ENCODE data around the gene POLR1A. TPM values are rescaled to one million over a fixed set of nuclear protein-coding genes. Genes with fewer than 3 reads are reported as not detected.

POLR1A gene
- total RNA-seq, 1 experiment from 2014 or later, result 62.7 TPM

GRCh38 chr2:85974390-85974789 lies 131.3 kb downstream of the POLR1A start:
- Histone ChIP-seq H3K4ac (ENCODE audit: low read depth, low read length) (no peak overlapping the region), H3K56ac (ENCODE audit: insufficient read length, low read depth, low read length) (no peak overlapping the region), H2BK12ac (ENCODE audit: insufficient read length, low read depth, low read length) (no peak overlapping the region), H2BK120ac (ENCODE audit: low read depth, low read length, poor library complexity, severe bottlenecking) (no peak overlapping the region), H2AFZ (ENCODE audit: low read length) (no peak overlapping the region), H2AK5ac (ENCODE audit: insufficient read length, low read length) (no peak overlapping the region), H2BK5ac (ENCODE audit: insufficient read length, low read length) (no peak overlapping the region), H3K23ac (ENCODE audit: insufficient read length, low read depth, low read length) (no peak overlapping the region), H3K18ac (ENCODE audit: insufficient read length, low read depth, low read length) (no peak overlapping the region), H3K79me2 (ENCODE audit: insufficient read depth, low read length) (no peaks in the 10 kb centered on the region), H2BK15ac (ENCODE audit: low read depth, low read length) (no peak overlapping the region), H4K91ac (ENCODE audit: insufficient read length, low read depth, low read length) (no peak overlapping the region), H3K14ac (ENCODE audit: insufficient read depth, low read length) (no peak overlapping the region), H4K20me1 (ENCODE audit: control insufficient read depth, insufficient read depth, insufficient read length) (no peaks in the 10 kb centered on the region), H3K9me3 (ENCODE audit: control insufficient read depth, low read depth, low read length) (no peaks in the 10 kb centered on the region), H3T11ph (ENCODE audit: low read length) (no peak overlapping the region), H3K27me3 (ENCODE audit: insufficient read depth, low read length) (no peaks in the 10 kb centered on the region), H4K5ac (ENCODE audit: insufficient read length, low read depth, low read length) (no peak overlapping the region), H4K8ac (replicated peaks; ENCODE audit: insufficient read length, low read depth, low read length) (no peak overlapping the region), H3K27ac (ENCODE audit: insufficient read length, low read depth, low read length) (no peak overlapping the region), H3K79me1 (ENCODE audit: insufficient read depth, low read depth, low read length, poor library complexity, severe bottlenecking) (no peaks in the 10 kb centered on the region), H3K4me2 (ENCODE audit: insufficient read depth, insufficient read length, low read length) (no peak overlapping the region), H3K23me2 (ENCODE audit: insufficient read length, low read depth, low read length, poor library complexity, severe bottlenecking) (no peaks in the 10 kb centered on the region), H3K9ac (ENCODE audit: extremely low read depth, insufficient read length, low read length) (no peak overlapping the region), H2BK20ac (ENCODE audit: low read depth, low read length, poor library complexity, severe bottlenecking) (no peak overlapping the region), H3K4me1 (ENCODE audit: insufficient read depth, low read length) (no peaks in the 10 kb centered on the region)
- Mint-ChIP-seq H3K27ac (no peak overlapping the region; a peak in 1 of 7 replicates), H3K27me3 (ENCODE audit: low read depth) (peaks cover 18% of the 10 kb centered on the region), H3K36me3 (ENCODE audit: insufficient read depth in 1 of 3, low read depth in 3 of 3) (peaks cover 0 to 5% (median 2%) of the 10 kb centered on the region in 3 experiments; a peak in 2 of 7 replicates), H3K4me1 (no peaks in the 10 kb centered on the region), H3K9me3 (peaks cover 16 to 17% of the 10 kb centered on the region in 2 experiments), H3K4me3 (no peak overlapping the region)
- DNase-seq, result no peak
- TF ChIP-seq, protein P1, sequence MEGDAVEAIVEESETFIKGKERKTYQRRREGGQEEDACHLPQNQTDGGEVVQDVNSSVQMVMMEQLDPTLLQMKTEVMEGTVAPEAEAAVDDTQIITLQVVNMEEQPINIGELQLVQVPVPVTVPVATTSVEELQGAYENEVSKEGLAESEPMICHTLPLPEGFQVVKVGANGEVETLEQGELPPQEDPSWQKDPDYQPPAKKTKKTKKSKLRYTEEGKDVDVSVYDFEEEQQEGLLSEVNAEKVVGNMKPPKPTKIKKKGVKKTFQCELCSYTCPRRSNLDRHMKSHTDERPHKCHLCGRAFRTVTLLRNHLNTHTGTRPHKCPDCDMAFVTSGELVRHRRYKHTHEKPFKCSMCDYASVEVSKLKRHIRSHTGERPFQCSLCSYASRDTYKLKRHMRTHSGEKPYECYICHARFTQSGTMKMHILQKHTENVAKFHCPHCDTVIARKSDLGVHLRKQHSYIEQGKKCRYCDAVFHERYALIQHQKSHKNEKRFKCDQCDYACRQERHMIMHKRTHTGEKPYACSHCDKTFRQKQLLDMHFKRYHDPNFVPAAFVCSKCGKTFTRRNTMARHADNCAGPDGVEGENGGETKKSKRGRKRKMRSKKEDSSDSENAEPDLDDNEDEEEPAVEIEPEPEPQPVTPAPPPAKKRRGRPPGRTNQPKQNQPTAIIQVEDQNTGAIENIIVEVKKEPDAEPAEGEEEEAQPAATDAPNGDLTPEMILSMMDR (conservative IDR thresholded peaks at IDR 0.05), result no peak
- WGBS (ENCODE audit: extremely low coverage, insufficient read length, low lambda C conversion rate), result no CpG with 5 or more reads among the region's 1 CpG
